ENCODE data around the gene ZNF835.

DNA sequence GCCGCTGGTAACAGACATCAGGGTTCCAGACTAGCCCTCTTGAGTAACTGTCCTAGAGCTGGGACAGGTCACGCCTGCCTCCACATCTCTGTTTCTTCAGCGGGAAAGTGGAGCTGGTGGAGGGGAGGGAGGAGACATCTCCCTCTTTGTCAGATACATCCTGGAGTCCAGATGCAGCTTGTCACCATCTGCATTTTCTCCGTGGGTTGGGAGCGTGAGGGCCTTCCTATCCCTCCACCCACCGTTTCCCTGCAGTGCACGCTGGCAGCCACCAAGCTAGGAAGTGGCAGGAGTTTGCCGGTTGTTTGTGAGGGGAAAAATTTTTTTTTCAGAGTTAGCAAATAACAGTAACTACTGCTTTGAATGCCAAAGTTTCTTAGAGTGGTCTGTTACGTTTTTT lies 48.6 kb downstream of the ZNF835 start:
- TF ChIP-seq, protein P1, sequence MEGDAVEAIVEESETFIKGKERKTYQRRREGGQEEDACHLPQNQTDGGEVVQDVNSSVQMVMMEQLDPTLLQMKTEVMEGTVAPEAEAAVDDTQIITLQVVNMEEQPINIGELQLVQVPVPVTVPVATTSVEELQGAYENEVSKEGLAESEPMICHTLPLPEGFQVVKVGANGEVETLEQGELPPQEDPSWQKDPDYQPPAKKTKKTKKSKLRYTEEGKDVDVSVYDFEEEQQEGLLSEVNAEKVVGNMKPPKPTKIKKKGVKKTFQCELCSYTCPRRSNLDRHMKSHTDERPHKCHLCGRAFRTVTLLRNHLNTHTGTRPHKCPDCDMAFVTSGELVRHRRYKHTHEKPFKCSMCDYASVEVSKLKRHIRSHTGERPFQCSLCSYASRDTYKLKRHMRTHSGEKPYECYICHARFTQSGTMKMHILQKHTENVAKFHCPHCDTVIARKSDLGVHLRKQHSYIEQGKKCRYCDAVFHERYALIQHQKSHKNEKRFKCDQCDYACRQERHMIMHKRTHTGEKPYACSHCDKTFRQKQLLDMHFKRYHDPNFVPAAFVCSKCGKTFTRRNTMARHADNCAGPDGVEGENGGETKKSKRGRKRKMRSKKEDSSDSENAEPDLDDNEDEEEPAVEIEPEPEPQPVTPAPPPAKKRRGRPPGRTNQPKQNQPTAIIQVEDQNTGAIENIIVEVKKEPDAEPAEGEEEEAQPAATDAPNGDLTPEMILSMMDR (IDR thresholded peaks at IDR 0.05): no peak
- TF ChIP-seq POLR2A (IDR thresholded peaks at IDR 0.05): no peak

Measured in right lobe of liver (tissue), 4 donors.